ENCODE data around the gene ZFYVE21. TPM values are rescaled to one million over a fixed set of nuclear protein-coding genes. Genes with fewer than 3 reads are reported as not detected.

The ZFYVE21 gene
- total RNA-seq, 1 donor from 2014 or later, result 68.6 TPM

DNA sequence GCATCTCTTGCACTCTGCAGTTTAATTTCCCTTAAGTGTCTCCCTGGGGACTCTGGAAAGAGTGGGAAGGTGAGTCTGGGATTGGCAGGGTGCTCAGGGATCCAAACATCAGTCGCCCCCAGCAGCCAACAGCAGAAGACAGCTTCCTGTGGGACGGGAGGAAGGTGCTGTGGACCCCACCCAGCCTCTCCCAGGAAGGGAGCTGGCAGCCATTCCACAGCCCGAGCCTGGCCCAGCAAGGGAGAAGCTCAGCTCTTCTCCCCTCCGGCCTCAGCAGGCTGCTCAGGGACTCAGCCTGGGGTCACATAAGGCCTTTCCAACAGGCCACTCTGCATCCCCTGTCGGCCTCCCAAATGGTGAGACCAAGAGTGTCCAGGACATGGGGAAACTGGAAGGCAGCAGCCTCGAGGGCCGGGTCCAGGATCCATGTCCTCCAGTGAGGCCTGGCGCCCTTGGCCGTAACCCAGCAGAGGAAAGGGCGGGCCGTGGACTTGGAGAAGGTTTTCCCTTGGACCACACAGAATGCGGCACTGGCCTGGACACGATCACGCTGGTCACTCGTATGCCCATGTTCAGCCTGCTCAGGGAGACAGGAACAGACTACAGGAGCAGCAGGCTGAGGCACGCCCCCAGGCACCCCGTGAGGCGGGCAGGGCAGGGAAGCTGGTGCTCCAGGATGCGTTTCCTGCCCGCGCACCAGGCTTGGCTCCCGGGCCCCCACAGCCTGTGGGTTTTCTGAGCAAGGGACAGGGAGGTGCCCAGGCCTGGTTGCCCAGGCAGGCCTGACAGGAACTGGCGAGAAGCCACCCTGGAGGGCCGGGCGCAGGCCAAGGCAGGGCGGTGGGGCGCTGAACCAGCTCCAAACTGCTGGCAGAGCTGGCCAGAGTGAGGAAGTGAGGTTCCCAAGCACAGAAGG is 3.8 kb upstream of the ZFYVE21 start:
- no peaks in the 10 kb centered on the region for H3K27me3 Mint-ChIP-seq (ENCODE audit: low read depth)
- TF ChIP-seq, protein P1, sequence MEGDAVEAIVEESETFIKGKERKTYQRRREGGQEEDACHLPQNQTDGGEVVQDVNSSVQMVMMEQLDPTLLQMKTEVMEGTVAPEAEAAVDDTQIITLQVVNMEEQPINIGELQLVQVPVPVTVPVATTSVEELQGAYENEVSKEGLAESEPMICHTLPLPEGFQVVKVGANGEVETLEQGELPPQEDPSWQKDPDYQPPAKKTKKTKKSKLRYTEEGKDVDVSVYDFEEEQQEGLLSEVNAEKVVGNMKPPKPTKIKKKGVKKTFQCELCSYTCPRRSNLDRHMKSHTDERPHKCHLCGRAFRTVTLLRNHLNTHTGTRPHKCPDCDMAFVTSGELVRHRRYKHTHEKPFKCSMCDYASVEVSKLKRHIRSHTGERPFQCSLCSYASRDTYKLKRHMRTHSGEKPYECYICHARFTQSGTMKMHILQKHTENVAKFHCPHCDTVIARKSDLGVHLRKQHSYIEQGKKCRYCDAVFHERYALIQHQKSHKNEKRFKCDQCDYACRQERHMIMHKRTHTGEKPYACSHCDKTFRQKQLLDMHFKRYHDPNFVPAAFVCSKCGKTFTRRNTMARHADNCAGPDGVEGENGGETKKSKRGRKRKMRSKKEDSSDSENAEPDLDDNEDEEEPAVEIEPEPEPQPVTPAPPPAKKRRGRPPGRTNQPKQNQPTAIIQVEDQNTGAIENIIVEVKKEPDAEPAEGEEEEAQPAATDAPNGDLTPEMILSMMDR (IDR thresholded peaks at IDR 0.05), result no peak
- no peak overlapping the region for H3K4me3 Mint-ChIP-seq (ENCODE audit: unreplicated experiment)
- peaks cover 22% of the 10 kb centered on the region for H3K4me1 Mint-ChIP-seq (ENCODE audit: low read depth)
- peaks cover 3% of the 10 kb centered on the region for H3K36me3 Mint-ChIP-seq (ENCODE audit: low read depth)
- DNase-seq (ENCODE audit: low spot score), result no peak
- no peaks in the 10 kb centered on the region for H3K9me3 Mint-ChIP-seq (ENCODE audit: low read depth)
- no peak overlapping the region for H3K27ac Mint-ChIP-seq (ENCODE audit: unreplicated experiment)

DNA sequence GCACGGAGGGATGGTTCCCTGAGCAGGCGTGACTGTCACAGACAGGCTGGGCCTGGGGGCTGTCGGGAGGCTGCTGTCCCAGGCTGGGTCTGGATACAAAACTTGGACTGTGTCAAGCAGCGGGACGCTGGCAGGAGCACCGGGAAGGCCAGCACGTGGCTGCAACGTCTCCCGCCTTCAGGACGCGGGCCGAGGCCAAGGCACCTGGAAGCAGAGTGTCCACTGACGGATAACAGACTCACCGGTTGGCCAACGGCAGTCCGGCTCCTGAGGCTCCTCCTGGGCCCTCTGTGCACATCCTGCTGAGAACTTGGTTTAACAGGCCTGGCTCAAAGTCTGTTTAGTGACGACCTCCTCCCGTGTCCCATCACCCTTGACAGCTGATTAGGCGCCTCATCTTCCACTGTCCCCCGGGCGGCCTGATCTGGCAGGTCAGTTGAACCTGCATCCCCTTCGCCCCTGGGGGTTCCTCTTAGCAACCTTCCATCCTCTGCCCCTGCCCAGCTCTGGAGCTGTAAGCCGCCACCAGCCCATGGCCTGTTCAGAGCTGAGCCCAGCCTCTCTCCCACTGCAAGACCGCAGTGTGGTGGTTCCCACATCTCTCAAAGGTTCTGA is 2.9 kb upstream of the ZFYVE21 start:
- no peaks in the 10 kb centered on the region for H3K27me3 Mint-ChIP-seq (ENCODE audit: low read depth)
- peak overlapping the region; percentile 27 for H3K27ac Mint-ChIP-seq (ENCODE audit: unreplicated experiment)
- H3K4me1 Mint-ChIP-seq (ENCODE audit: low read depth), result peaks cover 32% of the 10 kb centered on the region
- H3K9me3 Mint-ChIP-seq (ENCODE audit: low read depth), result no peaks in the 10 kb centered on the region
- TF ChIP-seq, protein P1 (IDR thresholded peaks at IDR 0.05), result no peak
- DNase-seq (ENCODE audit: low spot score), result no peak
- peaks cover 3% of the 10 kb centered on the region for H3K36me3 Mint-ChIP-seq (ENCODE audit: low read depth)
- H3K4me3 Mint-ChIP-seq (ENCODE audit: unreplicated experiment), result no peak overlapping the region

DNA sequence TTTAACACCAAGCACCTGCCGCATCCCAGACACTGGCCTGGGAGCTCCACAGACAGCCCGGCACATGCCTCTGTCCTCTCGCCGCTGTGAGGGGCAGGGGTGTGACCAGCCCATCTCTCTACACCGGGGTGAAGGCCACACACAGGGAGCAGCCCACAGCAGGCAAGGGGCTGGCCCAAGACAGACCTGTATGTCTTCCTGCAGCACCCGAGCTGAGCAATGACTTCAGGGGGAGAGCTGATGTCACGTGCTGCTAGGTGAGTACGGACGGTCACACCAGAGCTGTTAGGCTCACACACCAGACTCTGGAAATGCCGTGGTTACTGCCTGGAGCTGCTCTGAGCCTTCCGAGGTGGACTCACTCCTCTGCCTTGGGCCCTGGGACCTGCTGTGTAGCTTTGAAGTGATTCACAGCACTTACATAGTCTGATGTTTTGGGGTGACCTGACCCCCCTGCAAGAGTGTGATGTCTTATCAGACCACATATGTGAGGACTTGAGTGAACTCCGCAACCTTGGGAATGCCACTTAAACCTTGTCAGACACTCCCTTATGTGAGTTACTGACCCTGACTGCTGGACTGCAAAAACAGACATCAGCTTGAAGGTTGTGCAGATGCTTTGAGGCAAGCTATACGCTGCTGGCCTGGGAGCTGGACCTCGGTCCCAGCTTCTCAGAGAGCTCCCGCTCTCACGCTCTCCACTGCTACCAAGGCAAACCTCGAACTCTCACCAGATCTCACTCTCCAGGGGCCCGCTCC is 2.1 kb upstream of the ZFYVE21 start:
- Mint-ChIP-seq H3K27me3 (ENCODE audit: low read depth) (no peaks in the 10 kb centered on the region), H3K27ac (ENCODE audit: unreplicated experiment) (peak overlapping the region; percentile 51), H3K36me3 (ENCODE audit: low read depth) (peaks cover 3% of the 10 kb centered on the region), H3K4me3 (ENCODE audit: unreplicated experiment) (peak overlapping the region; percentile 75), H3K9me3 (ENCODE audit: low read depth) (no peaks in the 10 kb centered on the region), H3K4me1 (ENCODE audit: low read depth) (peaks cover 40% of the 10 kb centered on the region)
- DNase-seq (ENCODE audit: low spot score), result no peak
- TF ChIP-seq, protein P1 (IDR thresholded peaks at IDR 0.05), result no peak

DNA sequence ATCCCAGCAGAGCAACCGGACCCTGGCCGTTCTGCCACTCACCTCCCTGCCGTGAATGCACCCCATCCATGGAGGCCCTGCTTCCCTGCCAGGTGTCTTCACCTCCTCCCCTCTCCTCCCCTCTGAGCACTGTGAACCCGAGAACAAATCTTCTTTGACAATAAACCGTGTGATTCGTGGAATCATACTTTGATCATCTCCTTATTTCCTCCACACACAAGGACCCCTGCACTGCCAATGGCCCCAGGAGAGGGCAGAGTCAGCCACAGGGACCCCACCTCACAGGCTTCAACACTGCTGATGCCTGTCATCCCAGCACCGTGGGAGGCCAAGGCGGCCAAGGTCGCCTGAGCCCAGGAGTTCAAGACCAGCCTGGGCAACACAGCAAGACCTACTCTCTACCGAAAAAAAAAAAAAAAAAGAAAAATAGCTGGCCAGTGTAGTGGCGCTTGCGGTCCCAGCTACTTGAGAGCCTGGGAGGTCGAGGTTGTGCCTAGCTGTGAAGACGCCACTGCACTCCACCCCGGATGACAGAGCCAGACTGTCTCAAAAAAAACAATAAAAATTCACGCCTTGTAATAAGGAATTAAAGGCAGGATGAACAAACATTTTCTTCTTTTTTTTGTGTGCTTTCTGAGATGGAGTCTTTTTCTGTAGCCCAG is 1.4 kb upstream of the ZFYVE21 start:
- Mint-ChIP-seq H3K4me3 (ENCODE audit: unreplicated experiment) (peak overlapping the region; percentile 75), H3K27ac (ENCODE audit: unreplicated experiment) (peak overlapping the region; percentile 66), H3K27me3 (ENCODE audit: low read depth) (no peaks in the 10 kb centered on the region), H3K4me1 (ENCODE audit: low read depth) (peaks cover 45% of the 10 kb centered on the region), H3K36me3 (ENCODE audit: low read depth) (peaks cover 2% of the 10 kb centered on the region), H3K9me3 (ENCODE audit: low read depth) (no peaks in the 10 kb centered on the region)
- no peak for DNase-seq (ENCODE audit: low spot score)
- TF ChIP-seq, protein P1 (IDR thresholded peaks at IDR 0.05), result no peak

Data from chondrocyte (in vitro differentiated cells).